Stimulated activated CD8-positive, alpha-beta memory T cell treated with anti-CD3 and anti-CD28 coated beads, Interleukin-4, amount 100 ng/mL, for 24 hours (primary cell): Measurements from ENCODE around the gene SP110.
"Not testable (repeated sequence)": the region's sequence is repeated elsewhere in the genome, so short reads cannot be mapped to it uniquely, and the experiment has no call there.

Source experiments
- DNase-seq: peaks from one replicate; pipeline ENCODE4 v3.0.0-alpha.2; 2020; ENCODE audit warnings: low read depth

Gene SP110

GRCh38 chr2:230124757-230125431 is 94.9 kb downstream of the SP110 start:
- no peak for DNase-seq

- no peak for DNase-seq
Observed at GRCh38 chr2:230124235-230124634, 95.5 kb downstream of the SP110 start.

GRCh38 chr2:230120376-230120775 is 99.4 kb downstream of the SP110 start:
- not testable (repeated sequence) for DNase-seq

- not testable (repeated sequence) for DNase-seq
Observed at GRCh38 chr2:230119827-230120226, 100.0 kb downstream of the SP110 start.
